Measurements from ENCODE around the gene VPS13D.

The VPS13D gene

GRCh38 chr1:12536023-12536639, 306.3 kb downstream of the VPS13D start:
- no peak for TF ChIP-seq USF1 (IDR thresholded peaks at IDR 0.05)
- TF ChIP-seq TEAD4 (IDR thresholded peaks at IDR 0.05), result no peak
- TF ChIP-seq CEBPB (IDR thresholded peaks at IDR 0.05), result no peak
- no peak for TF ChIP-seq MAX (IDR thresholded peaks at IDR 0.05)
- TF ChIP-seq TAF1 (IDR thresholded peaks at IDR 0.05; ENCODE audit: low read depth), result no peak
- no peak for TF ChIP-seq TCF12 (IDR thresholded peaks at IDR 0.05; ENCODE audit: low read depth)
- TF ChIP-seq CREB1 (IDR thresholded peaks at IDR 0.05; ENCODE audit: low read depth), result no peak
- TF ChIP-seq NFIC (IDR thresholded peaks at IDR 0.05), result no peak
- TF ChIP-seq FOXM1 (IDR thresholded peaks at IDR 0.05; ENCODE audit: borderline replicate concordance, low read depth), result no peak
- no peak for TF ChIP-seq RAD21 (IDR thresholded peaks at IDR 0.05; ENCODE audit: low read depth)
- no peak for TF ChIP-seq YY1 (IDR thresholded peaks at IDR 0.05; ENCODE audit: low read depth)

GRCh38 chr1:12537294-12537693, 307.5 kb downstream of the VPS13D start:
- TF ChIP-seq TEAD4 (IDR thresholded peaks at IDR 0.05) (no peak), USF1 (IDR thresholded peaks at IDR 0.05) (no peak), TCF12 (IDR thresholded peaks at IDR 0.05; ENCODE audit: low read depth) (no peak), EP300 (IDR thresholded peaks at IDR 0.05; ENCODE audit: borderline replicate concordance) (no peak), FOXM1 (IDR thresholded peaks at IDR 0.05; ENCODE audit: borderline replicate concordance, low read depth) (no peak), NFIC (IDR thresholded peaks at IDR 0.05) (no peak), ZBTB7A (IDR thresholded peaks at IDR 0.05; ENCODE audit: low read depth) (no peak), CEBPB (IDR thresholded peaks at IDR 0.05) (no peak), REST (IDR thresholded peaks at IDR 0.05; ENCODE audit: low read depth) (no peak), MAX (IDR thresholded peaks at IDR 0.05) (no peak), RAD21 (IDR thresholded peaks at IDR 0.05; ENCODE audit: low read depth) (no peak), CREB1 (IDR thresholded peaks at IDR 0.05; ENCODE audit: low read depth) (no peak), EGR1 (IDR thresholded peaks at IDR 0.05) (no peak), TAF1 (IDR thresholded peaks at IDR 0.05; ENCODE audit: low read depth) (no peak), YY1 (IDR thresholded peaks at IDR 0.05; ENCODE audit: low read depth) (no peak)

GRCh38 chr1:12537906-12538461, 308.2 kb downstream of the VPS13D start:
- no peak for TF ChIP-seq RAD21 (IDR thresholded peaks at IDR 0.05; ENCODE audit: low read depth)
- no peak for TF ChIP-seq TCF12 (IDR thresholded peaks at IDR 0.05; ENCODE audit: low read depth)
- TF ChIP-seq USF1 (IDR thresholded peaks at IDR 0.05), result no peak
- TF ChIP-seq FOXM1 (IDR thresholded peaks at IDR 0.05; ENCODE audit: borderline replicate concordance, low read depth), result no peak
- no peak for TF ChIP-seq NFIC (IDR thresholded peaks at IDR 0.05)
- no peak for TF ChIP-seq CEBPB (IDR thresholded peaks at IDR 0.05)
- no peak for TF ChIP-seq EP300 (IDR thresholded peaks at IDR 0.05; ENCODE audit: borderline replicate concordance)
- TF ChIP-seq TAF1 (IDR thresholded peaks at IDR 0.05; ENCODE audit: low read depth), result no peak
- TF ChIP-seq EGR1 (IDR thresholded peaks at IDR 0.05), result no peak
- no peak for TF ChIP-seq TEAD4 (IDR thresholded peaks at IDR 0.05)
- TF ChIP-seq YY1 (IDR thresholded peaks at IDR 0.05; ENCODE audit: low read depth), result no peak

GRCh38 chr1:12539320-12539704, 309.5 kb downstream of the VPS13D start:
- no peak for TF ChIP-seq CEBPB (IDR thresholded peaks at IDR 0.05)
- TF ChIP-seq TAF1 (IDR thresholded peaks at IDR 0.05; ENCODE audit: low read depth), result no peak
- TF ChIP-seq YY1 (IDR thresholded peaks at IDR 0.05; ENCODE audit: low read depth), result no peak
- no peak for TF ChIP-seq RAD21 (IDR thresholded peaks at IDR 0.05; ENCODE audit: low read depth)
- TF ChIP-seq FOXM1 (IDR thresholded peaks at IDR 0.05; ENCODE audit: borderline replicate concordance, low read depth), result no peak
- TF ChIP-seq ZBTB7A (IDR thresholded peaks at IDR 0.05; ENCODE audit: low read depth), result no peak
- TF ChIP-seq NFIC (IDR thresholded peaks at IDR 0.05), result no peak
- TF ChIP-seq EP300 (IDR thresholded peaks at IDR 0.05; ENCODE audit: borderline replicate concordance), result no peak
- no peak for TF ChIP-seq TCF12 (IDR thresholded peaks at IDR 0.05; ENCODE audit: low read depth)
- TF ChIP-seq CREB1 (IDR thresholded peaks at IDR 0.05; ENCODE audit: low read depth), result no peak
- no peak for TF ChIP-seq TEAD4 (IDR thresholded peaks at IDR 0.05)

- peak; percentile 83 for TF ChIP-seq TCF12 (IDR thresholded peaks at IDR 0.05; ENCODE audit: low read depth)
- no peak for TF ChIP-seq EGR1 (IDR thresholded peaks at IDR 0.05)
- TF ChIP-seq RAD21 (IDR thresholded peaks at IDR 0.05; ENCODE audit: low read depth), result peak; percentile 10; the same call in 1 of the 2 replicates
- no peak for TF ChIP-seq REST (IDR thresholded peaks at IDR 0.05; ENCODE audit: low read depth)
- TF ChIP-seq TAF1 (IDR thresholded peaks at IDR 0.05; ENCODE audit: low read depth), result 0 out of 2 replicates have a peak, but pooled peaks have one; percentile 26
- TF ChIP-seq MAX (IDR thresholded peaks at IDR 0.05), result no peak
- TF ChIP-seq YY1 (IDR thresholded peaks at IDR 0.05; ENCODE audit: low read depth), result no peak
- no peak for TF ChIP-seq CREB1 (IDR thresholded peaks at IDR 0.05; ENCODE audit: low read depth)
- TF ChIP-seq NFIC (IDR thresholded peaks at IDR 0.05), result peak; percentile 87
- TF ChIP-seq USF1 (IDR thresholded peaks at IDR 0.05), result no peak
- peak; percentile 53; the same call in 1 of the 2 replicates for TF ChIP-seq FOXM1 (IDR thresholded peaks at IDR 0.05; ENCODE audit: borderline replicate concordance, low read depth)
- peak; percentile 91 for TF ChIP-seq CEBPB (IDR thresholded peaks at IDR 0.05)
- peak; percentile 90 for TF ChIP-seq EP300 (IDR thresholded peaks at IDR 0.05; ENCODE audit: borderline replicate concordance)
- TF ChIP-seq ZBTB7A (IDR thresholded peaks at IDR 0.05; ENCODE audit: low read depth), result peak; percentile 77
- peak; percentile 52; the same call in 1 of the 2 replicates for TF ChIP-seq TEAD4 (IDR thresholded peaks at IDR 0.05)
These were observed 310.1 kb downstream of the VPS13D start for GRCh38 chr1:12539705-12540579.
